ENCODE results near the gene PAQR5.

DNA sequence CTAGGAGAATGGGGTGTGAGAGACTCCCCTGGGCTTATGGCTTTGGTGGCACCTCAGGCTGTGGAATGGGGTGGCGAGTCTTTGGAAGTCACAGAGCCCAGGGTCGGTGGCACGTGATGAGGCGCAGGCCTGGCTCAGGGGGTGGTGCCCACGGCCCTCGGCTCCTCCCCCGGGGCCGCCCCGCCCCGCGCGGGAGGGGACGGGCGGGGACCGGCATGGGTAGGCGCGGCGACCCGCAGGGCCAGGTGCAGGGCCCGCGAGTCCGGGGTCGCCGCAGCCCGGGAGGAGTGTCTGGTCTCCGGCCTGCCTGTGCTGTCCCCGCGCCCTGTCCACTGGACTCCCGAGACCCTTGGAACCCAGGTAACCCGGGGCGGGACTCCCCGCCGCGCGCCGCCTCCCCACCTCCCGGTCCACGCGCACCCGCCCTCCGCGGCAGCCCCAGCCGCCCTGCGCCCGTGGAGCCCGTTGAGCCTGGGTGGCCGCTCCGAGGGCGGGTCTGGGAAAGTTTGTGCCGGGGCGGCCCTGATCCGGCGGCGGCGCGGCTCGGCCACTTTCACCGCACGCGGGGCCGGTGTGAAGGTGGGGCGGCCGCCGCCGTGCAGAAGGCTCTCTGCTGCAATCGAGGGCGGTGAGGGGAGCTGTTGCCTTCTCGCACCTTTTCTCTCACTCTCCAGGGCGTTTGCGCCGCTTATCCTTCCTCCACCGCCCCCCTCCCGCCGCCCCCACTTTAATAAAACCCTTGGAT, at the start of gene PAQR5:
- TF ChIP-seq CTCF (IDR thresholded peaks at IDR 0.05; ENCODE audit: low read length) (no peak), EZH2 (IDR thresholded peaks at IDR 0.05; ENCODE audit: borderline replicate concordance, low read length) (no peak)

Measured in OCI-LY1 (cell line).